Prostate gland (tissue), 2 donors: Measurements from ENCODE around the gene PRPF6. TPM values are rescaled to one million over a fixed set of nuclear protein-coding genes. Genes with fewer than 3 reads are reported as not detected.
"Not testable (repeated sequence)": the region's sequence is repeated elsewhere in the genome, so short reads cannot be mapped to it uniquely, and the experiment has no call there.

Source experiments
- DNase-seq: peaks from one replicate; pipeline ENCODE4 v3.0.0-alpha.2; 2019; ENCODE audit warnings: low spot score
- H3K27ac ChIP-seq, 2 donors: fragments of 200-600 bp; sonication (generic); 2 replicates each; pipeline ENCODE4 v1.5.1; 2017 to 2019
- H3K27me3 ChIP-seq: fragments of 200-600 bp; sonication (generic); replicated peaks from 2 replicates; pipeline ENCODE4 v1.5.1; 2019; ENCODE audit not compliant: insufficient read depth
- H3K36me3 ChIP-seq, 2 donors: fragments of 200-600 bp; sonication (generic); 1 replicate in 1 of 2; 2 replicates in 1 of 2; pipeline versions ENCODE4 v1.5.1 to v1.8.1; 2017 to 2019
- H3K4me1 ChIP-seq: fragments of 200-600 bp; sonication (generic); replicated peaks from 2 replicates; pipeline ENCODE4 v1.5.1; 2019
- H3K4me3 ChIP-seq, 2 donors: fragments of 200-600 bp; sonication (generic); 2 replicates each; pipeline ENCODE4 v1.5.1; 2017 to 2019
- H3K9me3 ChIP-seq: fragments of 200-600 bp; sonication (generic); 2 replicates; pipeline ENCODE4 v1.5.1; 2017
- CTCF ChIP-seq, 4 experiments: fragments of 200-600 bp in 2 of 4; fragments of 450-650 bp in 2 of 4; sonication (generic) in 2 of 4; IDR thresholded peaks; 1 replicate in 3 of 4; 2 replicates in 1 of 4; pipeline ENCODE4 v1.5.1; 2016 to 2019; ENCODE audit warnings: antibody characterized with exemption in 4 of 4, mild to moderate bottlenecking in 2 of 4, moderate library complexity in 2 of 4
- POLR2A ChIP-seq: fragments of 450-650 bp; IDR thresholded peaks from one replicate; pipeline ENCODE4 v1.6.1; 2016; ENCODE audit warnings: antibody characterized with exemption, mild to moderate bottlenecking
- POLR2AphosphoS5 ChIP-seq: sonication (generic); formaldehyde crosslinking; IDR thresholded peaks from one replicate; pipeline ENCODE4 v1.6.1; 2017; ENCODE audit warnings: antibody characterized with exemption
- WGBS: methylation state at CpG from one replicate; pipeline ENCODE4 v1.1.5; 2018; 5-methylcytosine and 5-hydroxymethylcytosine counted together
- intact Hi-C: fragments of 100-400 bp; cut with DNase I; formaldehyde crosslinking; loops from one replicate; pipeline ENCODE4 v1.14.2; 2022
- total RNA-seq, 2 donors: library from RNA; depleted of rRNA; stranded (reverse); fragments of >200 nt; gene quantifications; one replicate each; pipeline ENCODE4 v1.1.0, GENCODE V29; 2016

PRPF6 gene
- total RNA-seq, 2 donors from 2014 or later: 60.9 to 99.6 TPM

- no peak overlapping the region for H3K27ac ChIP-seq
- 95% methylated on average over 13 of the region's 13 CpGs for WGBS
- no peaks in the 10 kb centered on the region for H3K9me3 ChIP-seq
- H3K27me3 ChIP-seq: no peaks in the 10 kb centered on the region
- no peak for TF ChIP-seq POLR2AphosphoS5
- no peak for TF ChIP-seq CTCF (IDR thresholded peaks at IDR 0.05)
- TF ChIP-seq POLR2A: no peak
- DNase-seq: no peak
- peaks cover 5 to 13% of the 10 kb centered on the region in 2 donors for H3K36me3 ChIP-seq
- H3K4me1 ChIP-seq: no peaks in the 10 kb centered on the region
- intact Hi-C loops: no loop called here
- no peak overlapping the region for H3K4me3 ChIP-seq
Measured at GRCh38 chr20:64009811-64010387, 29.0 kb downstream of the PRPF6 start.

GRCh38 chr20:64010711-64011237, 29.8 kb downstream of the PRPF6 start:
- no peak for DNase-seq
- Histone ChIP-seq H3K36me3 (peaks cover 5 to 10% of the 10 kb centered on the region in 2 donors), H3K4me1 (no peaks in the 10 kb centered on the region), H3K27me3 (no peaks in the 10 kb centered on the region), H3K4me3 (no peak overlapping the region), H3K27ac (no peak overlapping the region), H3K9me3 (no peaks in the 10 kb centered on the region)
- intact Hi-C loops: no loop called here
- 74% methylated on average over 8 of the region's 8 CpGs for WGBS
- TF ChIP-seq POLR2A (no peak), CTCF (IDR thresholded peaks at IDR 0.05) (no peak), POLR2AphosphoS5 (no peak)

DNA sequence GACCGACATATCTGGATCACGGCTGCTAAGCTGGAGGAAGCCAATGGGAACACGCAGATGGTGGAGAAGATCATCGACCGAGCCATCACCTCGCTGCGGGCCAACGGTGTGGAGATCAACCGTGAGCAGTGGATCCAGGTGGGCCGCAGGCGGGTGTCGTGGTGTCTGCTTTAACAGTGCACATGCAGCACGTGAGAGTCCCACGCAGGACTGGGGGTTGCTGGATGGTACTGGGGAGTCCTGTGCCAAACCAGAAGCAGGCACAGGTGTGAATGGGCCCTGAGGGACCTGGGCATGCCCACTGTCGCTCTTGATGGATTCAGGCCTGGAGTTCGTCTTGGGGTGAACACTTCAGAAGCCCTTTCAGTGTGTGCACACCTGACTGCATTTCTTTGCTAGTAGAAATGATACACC, 30.4 kb downstream of the PRPF6 start:
- H3K27me3 ChIP-seq: no peaks in the 10 kb centered on the region
- DNase-seq: no peak

DNA sequence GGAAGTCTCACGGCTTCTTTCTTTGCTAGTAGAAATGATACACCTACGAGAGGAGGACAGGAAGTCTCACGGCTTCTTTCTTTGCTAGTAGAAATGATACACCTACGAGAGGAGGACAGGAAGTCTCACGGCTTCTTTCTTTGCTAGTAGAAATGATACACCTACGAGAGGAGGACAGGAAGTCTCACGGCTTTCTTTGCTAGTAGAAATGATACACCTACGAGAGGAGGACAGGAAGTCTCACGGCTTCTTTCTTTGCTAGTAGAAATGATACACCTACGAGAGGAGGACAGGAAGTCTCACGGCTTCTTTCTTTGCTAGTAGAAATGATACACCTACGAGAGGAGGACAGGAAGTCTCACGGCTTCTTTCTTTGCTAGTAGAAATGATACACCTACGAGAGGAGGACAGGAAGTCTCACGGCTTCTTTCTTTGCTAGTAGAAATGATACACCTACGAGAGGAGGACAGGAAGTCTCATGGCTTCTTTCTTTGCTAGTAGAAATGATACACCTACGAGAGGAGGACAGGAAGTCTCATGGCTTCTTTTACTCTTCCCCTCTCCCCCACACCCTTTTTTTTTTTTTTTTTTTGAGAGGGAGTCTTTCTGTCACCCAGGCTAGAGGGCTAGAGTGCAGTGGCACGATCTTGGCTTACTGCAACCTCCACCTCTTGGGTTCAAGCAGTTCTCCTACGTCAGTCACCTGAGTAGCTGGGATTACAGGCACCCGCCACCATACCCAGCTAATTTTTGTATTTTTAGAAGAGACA, 31.6 kb downstream of the PRPF6 start:
- H3K9me3 ChIP-seq, intact Hi-C loops, H3K4me1 ChIP-seq, H3K27me3 ChIP-seq, H3K27ac ChIP-seq, H3K4me3 ChIP-seq, DNase-seq: not testable (repeated sequence)
- 95% methylated on average over 11 of the region's 20 CpGs for WGBS
- peaks cover 5 to 18% of the 10 kb centered on the region in 2 donors for H3K36me3 ChIP-seq

More for the DNA sequence above, 30.4 kb downstream of the PRPF6 start:
- Histone ChIP-seq H3K4me1 (no peaks in the 10 kb centered on the region), H3K27ac (no peak overlapping the region), H3K4me3 (no peak overlapping the region), H3K9me3 (no peaks in the 10 kb centered on the region), H3K36me3 (peaks cover 5 to 10% of the 10 kb centered on the region in 2 donors)
- TF ChIP-seq POLR2AphosphoS5: no peak
- no peak for TF ChIP-seq CTCF (IDR thresholded peaks at IDR 0.05)
- TF ChIP-seq POLR2A: no peak
- intact Hi-C loops: no loop called here
- 96% methylated on average over 16 of the region's 16 CpGs for WGBS

- no peak for DNase-seq
- no peak overlapping the region for H3K27ac ChIP-seq
- intact Hi-C loops: no loop called here
- WGBS: 71% methylated on average over 2 of the region's 2 CpGs
- TF ChIP-seq POLR2AphosphoS5: no peak
- TF ChIP-seq POLR2A: no peak
- no peak for TF ChIP-seq CTCF (IDR thresholded peaks at IDR 0.05)
- H3K36me3 ChIP-seq: peaks cover 6 to 41% of the 10 kb centered on the region in 2 donors
- H3K4me1 ChIP-seq: no peaks in the 10 kb centered on the region
- H3K4me3 ChIP-seq: no peak overlapping the region
- no peaks in the 10 kb centered on the region for H3K9me3 ChIP-seq
- H3K27me3 ChIP-seq: no peaks in the 10 kb centered on the region
Measured at GRCh38 chr20:64015635-64016034, 34.7 kb downstream of the PRPF6 start.
